ENCODE measurements around the gene HAND1. TPM values are rescaled to one million over a fixed set of nuclear protein-coding genes. Genes with fewer than 3 reads are reported as not detected.

HAND1 gene
- total and polyA plus RNA-seq, 9 of the 15 experiments (the other 6 are each of a cell fraction or from before 2014, with no cell fraction given), result not detected

GRCh38 chr5:154518438-154518867, 40.4 kb upstream of the HAND1 start (continued):
- TF ChIP-seq, protein P1, sequence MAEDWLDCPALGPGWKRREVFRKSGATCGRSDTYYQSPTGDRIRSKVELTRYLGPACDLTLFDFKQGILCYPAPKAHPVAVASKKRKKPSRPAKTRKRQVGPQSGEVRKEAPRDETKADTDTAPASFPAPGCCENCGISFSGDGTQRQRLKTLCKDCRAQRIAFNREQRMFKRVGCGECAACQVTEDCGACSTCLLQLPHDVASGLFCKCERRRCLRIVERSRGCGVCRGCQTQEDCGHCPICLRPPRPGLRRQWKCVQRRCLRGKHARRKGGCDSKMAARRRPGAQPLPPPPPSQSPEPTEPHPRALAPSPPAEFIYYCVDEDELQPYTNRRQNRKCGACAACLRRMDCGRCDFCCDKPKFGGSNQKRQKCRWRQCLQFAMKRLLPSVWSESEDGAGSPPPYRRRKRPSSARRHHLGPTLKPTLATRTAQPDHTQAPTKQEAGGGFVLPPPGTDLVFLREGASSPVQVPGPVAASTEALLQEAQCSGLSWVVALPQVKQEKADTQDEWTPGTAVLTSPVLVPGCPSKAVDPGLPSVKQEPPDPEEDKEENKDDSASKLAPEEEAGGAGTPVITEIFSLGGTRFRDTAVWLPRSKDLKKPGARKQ (CRISPR knock-in tag; IDR thresholded peaks at IDR 0.05), result no peak
- no peak for TF ChIP-seq ZFP1 (CRISPR knock-in tag; IDR thresholded peaks at IDR 0.05)
- TF ChIP-seq, protein P2, sequence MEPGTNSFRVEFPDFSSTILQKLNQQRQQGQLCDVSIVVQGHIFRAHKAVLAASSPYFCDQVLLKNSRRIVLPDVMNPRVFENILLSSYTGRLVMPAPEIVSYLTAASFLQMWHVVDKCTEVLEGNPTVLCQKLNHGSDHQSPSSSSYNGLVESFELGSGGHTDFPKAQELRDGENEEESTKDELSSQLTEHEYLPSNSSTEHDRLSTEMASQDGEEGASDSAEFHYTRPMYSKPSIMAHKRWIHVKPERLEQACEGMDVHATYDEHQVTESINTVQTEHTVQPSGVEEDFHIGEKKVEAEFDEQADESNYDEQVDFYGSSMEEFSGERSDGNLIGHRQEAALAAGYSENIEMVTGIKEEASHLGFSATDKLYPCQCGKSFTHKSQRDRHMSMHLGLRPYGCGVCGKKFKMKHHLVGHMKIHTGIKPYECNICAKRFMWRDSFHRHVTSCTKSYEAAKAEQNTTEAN (CRISPR knock-in tag; IDR thresholded peaks at IDR 0.05), result no peak
- TF ChIP-seq, protein P3, sequence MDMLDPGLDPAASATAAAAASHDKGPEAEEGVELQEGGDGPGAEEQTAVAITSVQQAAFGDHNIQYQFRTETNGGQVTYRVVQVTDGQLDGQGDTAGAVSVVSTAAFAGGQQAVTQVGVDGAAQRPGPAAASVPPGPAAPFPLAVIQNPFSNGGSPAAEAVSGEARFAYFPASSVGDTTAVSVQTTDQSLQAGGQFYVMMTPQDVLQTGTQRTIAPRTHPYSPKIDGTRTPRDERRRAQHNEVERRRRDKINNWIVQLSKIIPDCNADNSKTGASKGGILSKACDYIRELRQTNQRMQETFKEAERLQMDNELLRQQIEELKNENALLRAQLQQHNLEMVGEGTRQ (CRISPR knock-in tag; IDR thresholded peaks at IDR 0.05), result 0 out of 2 replicates have a peak, but pooled peaks have one; percentile 2
- TF ChIP-seq TOE1 (IDR thresholded peaks at IDR 0.05; ENCODE audit: borderline replicate concordance), result no peak
- no peak for TF ChIP-seq TOE1 (CRISPR knock-in tag; IDR thresholded peaks at IDR 0.05; ENCODE audit: borderline replicate concordance, low read depth)
- peak; percentile 53 for TF ChIP-seq MEIS2 (IDR thresholded peaks at IDR 0.05; ENCODE audit: partially characterized antibody)
- TF ChIP-seq KLF6 (CRISPR knock-in tag; IDR thresholded peaks at IDR 0.05; ENCODE audit: borderline replicate concordance), result no peak
- 0 out of 2 replicates have a peak, but pooled peaks have one; percentile 43 for TF ChIP-seq DPF2 (IDR thresholded peaks at IDR 0.05)
- TF ChIP-seq ZNF347 (CRISPR knock-in tag; IDR thresholded peaks at IDR 0.05; ENCODE audit: low read depth), result no peak
- peak; percentile 62 to 73 for TF ChIP-seq TRIM24 (IDR thresholded peaks at IDR 0.05)
- TF ChIP-seq RUNX1 (IDR thresholded peaks at IDR 0.05; ENCODE audit: low read depth), result no peak
- TF ChIP-seq ARID1B (IDR thresholded peaks at IDR 0.05), result peak; percentile 79
- 0 out of 2 replicates have a peak, but pooled peaks have one; percentile 28 for TF ChIP-seq KLF16 (IDR thresholded peaks at IDR 0.05)
- TF ChIP-seq POLR2AphosphoS5 (IDR thresholded peaks at IDR 0.05; ENCODE audit: control insufficient read depth, insufficient read depth, low read depth, low read length), result peak; percentile 55; the same call in 1 of the 2 replicates
- no peak for TF ChIP-seq ZNF445 (CRISPR knock-in tag; IDR thresholded peaks at IDR 0.05; ENCODE audit: low read depth)
